Retinal pigment epithelial cell (primary cell): ENCODE measurements around the gene PDGFRB.

Experiments used
- DNase-seq: peaks from one replicate; pipeline ENCODE4 v3.0.0-alpha.2; 2010; ENCODE audit warnings: low read depth
- H3K4me3 ChIP-seq: 2 replicates; pipeline ENCODE4 v1.5.1; 2011; ENCODE audit warnings: mild to moderate bottlenecking, low read length, control low read depth, moderate library complexity
- TF ChIP-seq, protein P1 (sequence below): conservative IDR thresholded peaks from 2 replicates; pipeline ENCODE4 v1.5.1; 2011; ENCODE audit warnings: low read depth, low read length, control low read depth, inconsistent platforms

PDGFRB gene

DNA sequence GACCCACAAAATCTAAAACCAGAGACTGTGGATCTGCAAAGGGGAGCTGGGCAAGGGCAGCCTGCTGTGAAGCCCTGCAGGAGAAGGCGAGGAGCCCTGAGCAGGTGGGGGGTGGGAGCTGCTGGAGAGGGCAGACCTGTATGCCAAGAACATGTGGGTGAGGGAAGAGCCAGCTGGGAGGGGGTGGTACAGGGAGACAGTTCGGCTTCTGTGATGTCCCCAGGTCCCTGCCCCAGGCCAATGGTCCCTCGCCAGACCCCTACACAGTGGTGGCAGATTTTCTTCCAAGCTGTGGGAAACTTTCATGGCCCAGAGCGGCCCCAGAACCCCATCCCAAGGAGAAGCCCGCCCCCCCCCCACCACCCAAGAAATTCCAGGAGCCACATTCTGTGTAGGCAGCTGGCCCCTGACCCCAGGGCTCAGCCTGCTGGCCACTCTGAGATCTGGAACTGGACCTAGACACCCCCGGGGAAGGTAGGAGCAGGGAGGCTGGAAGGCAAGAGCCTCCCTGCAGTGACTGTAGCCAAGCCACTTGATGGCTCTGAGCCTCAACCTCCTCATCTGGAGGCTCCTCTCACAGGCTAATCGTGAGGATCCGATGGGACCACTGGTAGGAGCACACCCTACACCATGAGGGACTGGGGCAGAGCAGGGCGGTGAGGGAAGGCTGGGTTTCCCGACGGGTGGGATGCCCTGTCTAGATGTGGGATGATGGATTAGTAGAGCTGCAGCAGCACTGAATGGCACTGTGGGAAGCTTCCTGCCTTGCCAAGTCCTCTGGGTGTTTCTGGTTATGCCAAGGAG is 46.7 kb downstream of the PDGFRB start:
- DNase-seq: no peak
- TF ChIP-seq, protein P1, sequence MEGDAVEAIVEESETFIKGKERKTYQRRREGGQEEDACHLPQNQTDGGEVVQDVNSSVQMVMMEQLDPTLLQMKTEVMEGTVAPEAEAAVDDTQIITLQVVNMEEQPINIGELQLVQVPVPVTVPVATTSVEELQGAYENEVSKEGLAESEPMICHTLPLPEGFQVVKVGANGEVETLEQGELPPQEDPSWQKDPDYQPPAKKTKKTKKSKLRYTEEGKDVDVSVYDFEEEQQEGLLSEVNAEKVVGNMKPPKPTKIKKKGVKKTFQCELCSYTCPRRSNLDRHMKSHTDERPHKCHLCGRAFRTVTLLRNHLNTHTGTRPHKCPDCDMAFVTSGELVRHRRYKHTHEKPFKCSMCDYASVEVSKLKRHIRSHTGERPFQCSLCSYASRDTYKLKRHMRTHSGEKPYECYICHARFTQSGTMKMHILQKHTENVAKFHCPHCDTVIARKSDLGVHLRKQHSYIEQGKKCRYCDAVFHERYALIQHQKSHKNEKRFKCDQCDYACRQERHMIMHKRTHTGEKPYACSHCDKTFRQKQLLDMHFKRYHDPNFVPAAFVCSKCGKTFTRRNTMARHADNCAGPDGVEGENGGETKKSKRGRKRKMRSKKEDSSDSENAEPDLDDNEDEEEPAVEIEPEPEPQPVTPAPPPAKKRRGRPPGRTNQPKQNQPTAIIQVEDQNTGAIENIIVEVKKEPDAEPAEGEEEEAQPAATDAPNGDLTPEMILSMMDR: no peak
- no peak overlapping the region for H3K4me3 ChIP-seq

DNA sequence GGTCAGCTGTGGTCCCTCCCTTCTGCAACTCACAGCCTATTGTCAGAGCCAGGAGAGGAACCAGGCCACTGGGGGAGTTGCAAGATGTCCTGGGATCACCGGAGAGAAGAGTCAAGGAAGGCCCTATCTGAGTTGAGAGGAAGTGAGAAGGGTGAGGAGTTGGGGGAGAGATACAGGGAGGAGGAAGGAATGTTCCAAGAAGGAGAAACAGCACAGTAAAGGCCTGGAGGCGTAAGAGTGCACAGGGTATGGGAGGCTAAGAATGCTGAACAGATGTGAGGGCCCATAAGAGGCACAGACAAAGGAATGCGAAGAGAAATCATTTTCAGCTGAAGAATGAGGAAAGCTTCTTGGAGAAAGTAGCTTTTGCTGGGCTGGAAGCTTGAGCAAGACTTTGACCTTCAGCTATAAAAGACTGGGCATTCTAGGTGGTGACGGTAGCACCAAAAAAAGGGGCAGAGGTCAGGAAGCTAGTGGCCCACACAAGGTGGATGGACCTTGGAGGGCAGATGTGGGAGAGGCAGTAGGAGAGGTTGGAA is 47.7 kb downstream of the PDGFRB start:
- TF ChIP-seq, protein P1: no peak
- DNase-seq: no peak
- H3K4me3 ChIP-seq: no peak overlapping the region

DNA sequence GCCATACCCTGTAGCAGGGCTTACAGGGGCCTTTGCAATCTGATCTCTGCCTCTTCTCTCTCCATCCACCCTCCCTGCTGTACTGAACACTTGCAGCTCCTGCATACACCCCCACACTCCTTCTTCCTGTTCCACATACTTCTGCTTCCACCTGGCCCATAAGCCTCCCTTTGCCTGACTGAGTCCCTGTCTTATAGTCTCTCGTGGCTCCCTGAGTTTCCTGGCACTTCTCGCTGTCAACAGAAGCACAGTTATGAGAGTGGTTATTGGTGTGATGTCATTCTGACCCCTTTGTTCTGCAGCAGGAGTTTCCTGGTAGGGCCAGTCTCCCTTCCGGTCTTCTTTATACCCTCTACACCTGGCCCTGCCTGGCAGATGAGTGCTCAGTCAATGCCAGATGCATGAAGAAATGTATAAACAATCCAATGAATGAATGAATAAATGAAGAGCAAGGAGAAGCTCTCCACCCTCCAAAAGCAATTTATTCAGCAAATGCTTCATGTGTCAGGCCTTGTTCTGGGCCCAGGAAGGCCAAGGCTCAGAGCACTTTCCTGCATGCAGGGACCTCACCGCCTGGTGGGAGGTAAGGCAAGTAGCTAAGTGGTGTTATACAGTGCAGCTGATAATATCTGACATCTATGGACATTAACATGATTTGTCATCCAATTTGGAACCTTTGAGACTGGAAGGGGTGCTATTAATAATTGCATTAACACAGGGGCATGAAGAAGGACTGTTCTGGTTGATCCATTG is 48.8 kb downstream of the PDGFRB start:
- TF ChIP-seq, protein P1: no peak
- no peak overlapping the region for H3K4me3 ChIP-seq
- no peak for DNase-seq

DNA sequence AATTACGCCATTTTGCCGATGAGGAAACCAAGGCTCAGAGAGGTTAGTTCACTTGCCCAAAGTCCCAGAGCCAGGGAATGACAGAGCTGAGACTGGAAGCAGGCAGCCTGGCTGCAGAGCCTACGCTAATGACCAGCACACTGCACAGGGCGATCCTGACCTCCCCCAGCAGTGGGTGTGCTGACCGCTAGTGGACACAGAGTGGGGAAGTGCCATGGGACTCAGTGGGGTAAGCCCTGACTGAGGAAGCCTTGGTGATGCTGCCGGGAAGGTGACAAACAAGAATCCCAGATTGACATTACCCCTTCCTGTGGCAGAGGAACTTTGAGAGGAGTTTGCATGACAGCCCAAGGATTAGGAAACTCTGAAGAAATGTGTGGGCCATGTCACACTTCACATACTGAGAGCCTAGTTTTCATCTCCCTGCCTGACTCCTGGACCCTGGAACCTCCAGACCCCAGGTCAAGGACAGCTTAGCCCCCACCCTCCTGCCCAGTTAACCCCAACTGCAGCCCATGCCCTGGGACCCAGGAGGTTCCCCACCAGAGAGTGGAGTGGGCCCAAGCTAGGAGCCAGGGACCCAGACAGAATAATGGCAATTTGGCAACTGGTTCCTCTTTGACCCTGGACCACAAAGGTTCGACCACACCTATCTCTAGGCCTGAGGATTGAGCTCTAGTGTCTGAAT is 49.6 kb downstream of the PDGFRB start:
- TF ChIP-seq, protein P1: no peak
- H3K4me3 ChIP-seq: no peak overlapping the region
- no peak for DNase-seq

DNA sequence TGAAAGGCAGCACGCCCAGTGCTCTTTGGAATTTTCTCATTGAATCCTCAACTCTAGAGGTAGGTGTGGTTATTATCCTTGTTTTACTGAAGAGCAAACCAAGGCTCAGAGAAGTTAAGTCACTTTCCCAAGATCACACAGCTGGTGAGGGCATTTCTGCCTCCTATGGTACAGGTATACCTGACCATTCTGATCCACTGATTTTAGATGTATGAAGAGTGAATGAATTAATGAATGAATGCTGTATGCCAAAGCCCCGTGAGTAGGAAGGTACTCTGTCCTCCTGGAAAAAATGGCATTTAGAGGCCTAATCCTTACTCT is 51.1 kb downstream of the PDGFRB start:
- DNase-seq: no peak

DNA sequence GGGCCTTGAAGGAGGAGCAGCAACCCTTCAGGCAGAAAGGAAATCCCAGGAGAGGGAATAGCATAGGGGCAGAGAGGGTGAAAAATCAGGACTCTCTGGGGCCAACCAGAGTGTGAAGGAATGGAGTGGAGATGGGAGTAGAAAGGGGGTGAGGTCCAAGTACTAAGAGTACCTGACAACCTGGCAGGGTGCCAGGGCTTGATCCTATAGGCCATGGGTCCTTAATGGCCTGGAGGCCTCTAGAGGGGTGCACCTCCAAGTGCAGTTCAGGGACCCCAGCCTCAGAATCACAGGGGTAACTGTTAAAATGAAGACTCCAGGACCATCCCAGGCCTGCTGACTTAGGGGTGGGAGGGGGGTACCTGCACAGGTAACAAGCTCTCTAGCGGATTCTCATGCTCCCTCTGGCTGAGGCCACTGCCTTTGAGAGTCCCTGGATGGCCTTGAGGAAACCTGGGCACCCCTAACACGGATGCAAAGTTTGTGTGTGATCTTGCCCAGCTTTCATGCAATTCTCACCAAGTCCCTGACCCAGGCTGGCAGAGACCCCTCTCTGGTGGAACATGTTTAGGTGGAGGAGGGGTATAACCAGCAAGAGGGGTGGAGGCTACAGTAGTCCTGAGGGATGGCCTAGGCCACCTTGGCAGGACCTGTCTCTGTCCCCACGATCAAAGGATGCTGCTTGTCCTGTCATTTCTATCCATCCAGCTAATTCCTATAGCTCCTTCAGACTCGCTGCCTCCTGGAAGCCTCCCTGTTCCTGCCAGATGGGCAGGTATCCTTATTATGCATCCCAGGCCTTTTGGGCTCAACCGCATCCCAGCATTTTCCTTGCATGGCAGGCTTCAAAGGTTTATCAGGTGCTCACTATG is 51.7 kb downstream of the PDGFRB start:
- TF ChIP-seq, protein P1: no peak
- DNase-seq: no peak
- no peak overlapping the region for H3K4me3 ChIP-seq

More for the DNA sequence above, 51.1 kb downstream of the PDGFRB start:
- TF ChIP-seq, protein P1: no peak
- H3K4me3 ChIP-seq: no peak overlapping the region
